Measurements from ENCODE around the gene SSBP1. TPM values are rescaled to one million over a fixed set of nuclear protein-coding genes. Genes with fewer than 3 reads are reported as not detected.

Gene SSBP1
- total RNA-seq, 4 donors from 2014 or later = 105 to 122 (median 114) TPM

DNA sequence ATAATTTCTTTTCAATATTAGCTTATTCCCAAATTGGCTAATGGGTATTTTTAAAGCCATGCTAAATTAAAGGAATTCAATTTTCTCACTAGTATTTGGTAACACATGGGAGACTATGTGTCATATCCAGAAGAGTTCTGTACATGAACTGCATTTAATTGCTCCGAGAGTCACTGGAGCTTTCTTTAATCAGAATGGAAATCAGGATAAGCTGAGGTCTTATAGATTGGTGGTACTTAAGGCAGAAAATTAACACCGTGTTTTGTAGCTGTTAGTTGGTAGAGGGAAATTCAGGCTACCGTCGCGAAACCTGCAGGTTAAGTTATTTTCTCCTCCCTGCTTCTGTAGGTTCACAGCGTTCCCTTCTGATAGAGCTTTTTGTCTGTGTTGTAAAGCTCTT lies 29.8 kb upstream of the SSBP1 start, which contains the start of gene WEE2:
Gene WEE2 (plus strand): TSS at position 3 of the 400 bp plus-strand sequence. CDS start 406 bp downstream, outside the sequence.
- Histone ChIP-seq H3K36me3 (no peaks in the 10 kb centered on the region), H3K4me1 (peaks cover 0 to under 1% (median 0%) of the 10 kb centered on the region in 4 donors), H3K27ac (replicated peaks in 1 of 4) (no peak within 1 kb of the TSS), H3K4me3 (no peak within 1 kb of the TSS), H3K27me3 (no peaks in the 10 kb centered on the region), H3K9me3 (no peaks in the 10 kb centered on the region)
- TF ChIP-seq, protein P1, sequence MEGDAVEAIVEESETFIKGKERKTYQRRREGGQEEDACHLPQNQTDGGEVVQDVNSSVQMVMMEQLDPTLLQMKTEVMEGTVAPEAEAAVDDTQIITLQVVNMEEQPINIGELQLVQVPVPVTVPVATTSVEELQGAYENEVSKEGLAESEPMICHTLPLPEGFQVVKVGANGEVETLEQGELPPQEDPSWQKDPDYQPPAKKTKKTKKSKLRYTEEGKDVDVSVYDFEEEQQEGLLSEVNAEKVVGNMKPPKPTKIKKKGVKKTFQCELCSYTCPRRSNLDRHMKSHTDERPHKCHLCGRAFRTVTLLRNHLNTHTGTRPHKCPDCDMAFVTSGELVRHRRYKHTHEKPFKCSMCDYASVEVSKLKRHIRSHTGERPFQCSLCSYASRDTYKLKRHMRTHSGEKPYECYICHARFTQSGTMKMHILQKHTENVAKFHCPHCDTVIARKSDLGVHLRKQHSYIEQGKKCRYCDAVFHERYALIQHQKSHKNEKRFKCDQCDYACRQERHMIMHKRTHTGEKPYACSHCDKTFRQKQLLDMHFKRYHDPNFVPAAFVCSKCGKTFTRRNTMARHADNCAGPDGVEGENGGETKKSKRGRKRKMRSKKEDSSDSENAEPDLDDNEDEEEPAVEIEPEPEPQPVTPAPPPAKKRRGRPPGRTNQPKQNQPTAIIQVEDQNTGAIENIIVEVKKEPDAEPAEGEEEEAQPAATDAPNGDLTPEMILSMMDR (IDR thresholded peaks at IDR 0.05) = no peak
- DNase-seq (ENCODE audit: extremely low spot score) = no peak
- intact Hi-C loops (cut with DNase I) = no loop called here
- 94% methylated on average over 6 of the region's 6 CpGs for WGBS

DNA sequence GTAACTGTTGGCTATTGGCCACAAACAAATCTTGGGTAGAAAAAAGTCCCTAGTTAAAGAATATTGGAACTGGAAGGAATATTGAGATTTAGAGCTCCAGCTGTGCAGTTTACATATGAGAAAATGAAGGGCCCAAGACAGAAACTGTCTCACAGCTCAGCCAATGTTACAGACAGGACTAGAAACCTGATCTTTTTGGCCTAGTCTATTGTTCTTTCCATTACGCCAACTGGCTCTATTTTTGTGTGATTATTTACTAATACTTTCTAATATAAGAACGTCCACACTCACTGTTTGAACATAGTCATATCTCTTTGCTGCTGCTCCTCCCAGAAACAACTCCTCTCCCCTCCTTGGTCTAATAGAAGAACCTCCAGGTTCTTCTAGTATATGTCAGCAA lies 28.8 kb upstream of the SSBP1 start:
- H3K4me3 ChIP-seq = no peak overlapping the region
- no peaks in the 10 kb centered on the region for H3K4me1 ChIP-seq
- H3K27me3 ChIP-seq = no peaks in the 10 kb centered on the region
- no peak overlapping the region for H3K27ac ChIP-seq (replicated peaks in 1 of 4)
- H3K9me3 ChIP-seq = no peaks in the 10 kb centered on the region
- H3K36me3 ChIP-seq = no peaks in the 10 kb centered on the region
- WGBS = 83% methylated on average over 2 of the region's 2 CpGs
- intact Hi-C loops (cut with DNase I) = no loop called here
- no peak for DNase-seq (ENCODE audit: extremely low spot score)
- TF ChIP-seq EP300 (IDR thresholded peaks at IDR 0.05) (no peak), POLR2AphosphoS5 (IDR thresholded peaks at IDR 0.05) (no peak), POLR2A (IDR thresholded peaks at IDR 0.05; ENCODE audit: low read depth) (no peak)
- TF ChIP-seq, protein P1 (IDR thresholded peaks at IDR 0.05) = no peak

DNA sequence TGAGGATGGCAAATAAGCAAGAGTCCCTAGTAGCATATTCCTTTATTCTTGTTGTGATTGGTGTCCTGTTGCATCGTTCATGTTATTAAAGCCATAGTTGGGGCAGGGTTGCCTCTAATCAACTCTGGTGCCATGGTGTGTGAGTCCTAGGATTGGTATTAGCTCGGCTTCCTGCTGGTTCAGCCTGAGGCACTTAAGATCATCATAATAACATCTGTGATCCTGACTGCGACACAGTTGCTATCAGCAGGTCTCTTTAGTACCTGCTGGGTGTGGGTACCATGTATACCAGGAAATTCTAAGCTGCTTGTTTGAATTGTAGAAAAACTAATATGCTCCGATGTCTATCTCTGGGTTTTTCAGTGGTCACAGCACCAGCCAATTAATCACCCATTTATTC lies 28.4 kb upstream of the SSBP1 start:
- TF ChIP-seq POLR2AphosphoS5 (IDR thresholded peaks at IDR 0.05) (no peak), EP300 (IDR thresholded peaks at IDR 0.05) (no peak), POLR2A (IDR thresholded peaks at IDR 0.05; ENCODE audit: low read depth) (no peak)
- TF ChIP-seq, protein P1 (IDR thresholded peaks at IDR 0.05) = no peak
- Histone ChIP-seq H3K9me3 (no peaks in the 10 kb centered on the region), H3K36me3 (no peaks in the 10 kb centered on the region), H3K4me3 (no peak overlapping the region), H3K27ac (replicated peaks in 1 of 4) (no peak overlapping the region), H3K27me3 (no peaks in the 10 kb centered on the region), H3K4me1 (no peaks in the 10 kb centered on the region)
- intact Hi-C loops (cut with DNase I) = no loop called here
- 95% methylated on average over 4 of the region's 4 CpGs for WGBS
- no peak for DNase-seq (ENCODE audit: extremely low spot score)

DNA sequence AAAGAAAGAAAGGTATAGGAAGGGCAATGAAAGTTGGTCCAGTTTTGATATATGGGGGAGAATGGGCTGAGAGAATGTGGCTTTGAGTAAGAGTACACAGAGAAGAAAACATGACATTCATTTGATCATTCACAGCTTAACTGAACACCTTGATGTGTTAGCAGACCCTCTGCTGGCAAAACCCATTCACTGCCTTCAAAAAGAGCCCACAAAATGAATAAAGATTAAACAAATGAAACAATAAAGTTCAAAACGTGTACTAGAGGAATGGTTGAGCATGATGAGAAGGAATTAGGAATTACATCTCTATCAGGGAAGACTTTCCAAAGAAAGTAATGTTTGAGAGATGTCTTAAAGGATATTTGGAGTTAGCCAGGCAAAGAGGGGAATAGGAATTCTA lies 27.9 kb upstream of the SSBP1 start:
- H3K4me3 ChIP-seq = no peak overlapping the region
- H3K27ac ChIP-seq (replicated peaks in 1 of 4) = no peak overlapping the region
- H3K4me1 ChIP-seq = no peaks in the 10 kb centered on the region
- H3K9me3 ChIP-seq = no peaks in the 10 kb centered on the region
- no peaks in the 10 kb centered on the region for H3K36me3 ChIP-seq
- no peaks in the 10 kb centered on the region for H3K27me3 ChIP-seq
- TF ChIP-seq POLR2A (IDR thresholded peaks at IDR 0.05; ENCODE audit: low read depth) (no peak), EP300 (IDR thresholded peaks at IDR 0.05) (no peak), POLR2AphosphoS5 (IDR thresholded peaks at IDR 0.05) (no peak)
- TF ChIP-seq, protein P1 (IDR thresholded peaks at IDR 0.05) = no peak
- intact Hi-C loops (cut with DNase I) = no loop called here
- no peak for DNase-seq (ENCODE audit: extremely low spot score)
- WGBS = 48% methylated on average over 1 of the region's 1 CpG

DNA sequence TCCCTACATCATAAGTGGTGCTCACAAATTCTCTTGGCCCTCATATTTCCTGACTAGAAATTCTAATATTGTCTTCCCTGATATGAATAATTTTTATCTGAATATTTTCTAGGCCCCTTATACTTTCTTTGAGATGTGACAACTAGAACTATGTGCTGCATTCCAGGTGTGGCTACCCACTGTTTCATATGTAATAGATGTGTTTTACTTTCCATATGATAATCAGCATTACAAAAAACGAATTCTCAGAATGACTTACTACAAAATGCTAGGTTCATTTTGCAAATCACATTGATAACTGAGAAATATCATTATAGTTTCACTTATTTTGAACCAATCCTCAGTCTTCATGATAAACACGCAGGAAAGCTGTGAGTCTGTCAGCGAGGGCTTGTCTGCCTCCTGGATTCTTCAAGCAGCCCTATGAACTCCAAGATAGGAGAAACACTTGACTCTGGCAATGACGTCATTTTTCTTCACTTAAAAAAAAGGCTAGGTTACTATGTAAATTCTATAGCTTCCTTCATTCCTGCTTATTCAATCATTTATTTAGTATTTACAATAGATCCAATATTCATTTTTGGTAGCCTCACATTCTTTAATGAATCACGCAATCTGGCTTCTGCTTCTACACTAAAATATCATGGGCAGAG lies 25.4 kb upstream of the SSBP1 start:
- Histone ChIP-seq H3K4me3 (no peak overlapping the region), H3K4me1 (no peaks in the 10 kb centered on the region), H3K9me3 (no peaks in the 10 kb centered on the region), H3K36me3 (no peaks in the 10 kb centered on the region), H3K27ac (replicated peaks in 1 of 4) (no peak overlapping the region), H3K27me3 (no peaks in the 10 kb centered on the region)
- intact Hi-C loops (cut with DNase I) = no loop called here
- 89% methylated on average over 5 of the region's 5 CpGs for WGBS
- no peak for DNase-seq (ENCODE audit: extremely low spot score)
- TF ChIP-seq POLR2AphosphoS5 (IDR thresholded peaks at IDR 0.05) (no peak), EP300 (IDR thresholded peaks at IDR 0.05) (no peak), POLR2A (IDR thresholded peaks at IDR 0.05; ENCODE audit: low read depth) (no peak)
- TF ChIP-seq, protein P1 (IDR thresholded peaks at IDR 0.05) = no peak

Measured in esophagus muscularis mucosa (tissue), 4 donors.